ENCODE data around the gene PARVB. TPM values are rescaled to one million over a fixed set of nuclear protein-coding genes. Genes with fewer than 3 reads are reported as not detected.

Gene PARVB
- total and polyA plus RNA-seq, 9 of the 15 experiments (the other 6 are each of a cell fraction or from before 2014, with no cell fraction given): 1.1 to 59.2 (median 29.2) TPM

GRCh38 chr22:44187652-44188230, 163.6 kb downstream of the PARVB start:
- FAIRE-seq: no peak
- ChIA-PET CTCF (ENCODE audit: low intra/inter-chr PET ratio) (no interaction called here), POLR2A (no interaction called here)
- intact Hi-C loops (cut with micrococcal nuclease): no loop called here
- H3K4me2 ChIP-seq (ENCODE audit: insufficient read depth, low read length): no peak overlapping the region
- H4K20me1 ChIP-seq (replicated peaks; ENCODE audit: control insufficient read depth, insufficient read depth, low read length): 0 out of 2 replicates have a peak, but pooled peaks cover 4% of the 10 kb centered on the region
- no peak for DNase-seq (ENCODE audit: extremely low read depth in 1 of 4, low spot score in 3 of 4)
- H3K9me1 ChIP-seq (ENCODE audit: control insufficient read depth, insufficient read depth, low read length): no peaks in the 10 kb centered on the region
- ATAC-seq: no peak
- in situ Hi-C loops (cut with MboI): no loop called here
- TF ChIP-seq, protein P1, sequence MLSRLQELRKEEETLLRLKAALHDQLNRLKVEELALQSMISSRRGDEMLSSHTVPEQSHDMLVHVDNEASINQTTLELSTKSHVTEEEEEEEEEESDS (CRISPR knock-in tag; IDR thresholded peaks at IDR 0.05): no peak
- TF ChIP-seq ZNF165 (CRISPR knock-in tag; IDR thresholded peaks at IDR 0.05; ENCODE audit: borderline replicate concordance) (no peak), CHD1 (IDR thresholded peaks at IDR 0.05; ENCODE audit: low read length) (no peak), ETV5 (CRISPR knock-in tag; IDR thresholded peaks at IDR 0.05; ENCODE audit: low read depth) (no peak), RBM39 (optimal IDR thresholded peaks at IDR 0.05; ENCODE audit: low read depth, low read length) (no peak), MTF1 (CRISPR knock-in tag; IDR thresholded peaks at IDR 0.05; ENCODE audit: borderline replicate concordance) (no peak), SMARCE1 (IDR thresholded peaks at IDR 0.05) (no peak), NFE2L1 (tag; IDR thresholded peaks at IDR 0.05; ENCODE audit: borderline replicate concordance, low read depth) (no peak), KDM1A (IDR thresholded peaks at IDR 0.05) (no peak), NCOA6 (IDR thresholded peaks at IDR 0.05) (no peak), CC2D1A (IDR thresholded peaks at IDR 0.05) (no peak), ASH1L (IDR thresholded peaks at IDR 0.05; ENCODE audit: borderline replicate concordance, low read depth, partially characterized antibody) (no peak), TEAD1 (CRISPR knock-in tag; IDR thresholded peaks at IDR 0.05) (no peak), ZNF197 (CRISPR knock-in tag; IDR thresholded peaks at IDR 0.05; ENCODE audit: low read depth) (no peak)
- TF ChIP-seq, protein P2, sequence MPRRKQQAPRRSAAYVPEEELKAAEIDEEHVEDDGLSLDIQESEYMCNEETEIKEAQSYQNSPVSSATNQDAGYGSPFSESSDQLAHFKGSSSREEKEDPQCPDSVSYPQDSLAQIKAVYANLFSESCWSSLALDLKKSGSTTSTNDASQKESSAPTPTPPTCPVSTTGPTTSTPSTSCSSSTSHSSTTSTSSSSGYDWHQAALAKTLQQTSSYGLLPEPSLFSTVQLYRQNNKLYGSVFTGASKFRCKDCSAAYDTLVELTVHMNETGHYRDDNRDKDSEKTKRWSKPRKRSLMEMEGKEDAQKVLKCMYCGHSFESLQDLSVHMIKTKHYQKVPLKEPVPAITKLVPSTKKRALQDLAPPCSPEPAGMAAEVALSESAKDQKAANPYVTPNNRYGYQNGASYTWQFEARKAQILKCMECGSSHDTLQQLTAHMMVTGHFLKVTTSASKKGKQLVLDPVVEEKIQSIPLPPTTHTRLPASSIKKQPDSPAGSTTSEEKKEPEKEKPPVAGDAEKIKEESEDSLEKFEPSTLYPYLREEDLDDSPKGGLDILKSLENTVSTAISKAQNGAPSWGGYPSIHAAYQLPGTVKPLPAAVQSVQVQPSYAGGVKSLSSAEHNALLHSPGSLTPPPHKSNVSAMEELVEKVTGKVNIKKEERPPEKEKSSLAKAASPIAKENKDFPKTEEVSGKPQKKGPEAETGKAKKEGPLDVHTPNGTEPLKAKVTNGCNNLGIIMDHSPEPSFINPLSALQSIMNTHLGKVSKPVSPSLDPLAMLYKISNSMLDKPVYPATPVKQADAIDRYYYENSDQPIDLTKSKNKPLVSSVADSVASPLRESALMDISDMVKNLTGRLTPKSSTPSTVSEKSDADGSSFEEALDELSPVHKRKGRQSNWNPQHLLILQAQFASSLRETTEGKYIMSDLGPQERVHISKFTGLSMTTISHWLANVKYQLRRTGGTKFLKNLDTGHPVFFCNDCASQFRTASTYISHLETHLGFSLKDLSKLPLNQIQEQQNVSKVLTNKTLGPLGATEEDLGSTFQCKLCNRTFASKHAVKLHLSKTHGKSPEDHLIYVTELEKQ (CRISPR knock-in tag; IDR thresholded peaks at IDR 0.05): no peak
- H3K4me3 ChIP-seq: no peak overlapping the region
- H3K36me3 ChIP-seq (ENCODE audit: control insufficient read depth, insufficient read depth, low read length): no peaks in the 10 kb centered on the region
- H3K4me1 ChIP-seq (replicated peaks in 1 of 2; ENCODE audit: control insufficient read depth in 2 of 2, insufficient read depth in 2 of 2, low read length in 2 of 2): peaks cover 0 to 10% of the 10 kb centered on the region in 2 experiments; a peak in 2 of 5 replicates
- no peak overlapping the region for H2AFZ ChIP-seq (ENCODE audit: low read depth, low read length)
- WGBS (ENCODE audit: insufficient coverage, low coverage, missing lambda C conversion rate): 0% methylated on average over 1 of the region's 12 CpGs
- H3K9ac ChIP-seq (ENCODE audit: insufficient read depth in 1 of 2, low read depth in 2 of 2, low read length in 2 of 2): no peak overlapping the region
- no peaks in the 10 kb centered on the region for H3K79me2 ChIP-seq (ENCODE audit: control insufficient read depth, insufficient read depth, low read length)
- no peak overlapping the region for H3K27ac ChIP-seq (ENCODE audit: extremely low read depth, low read depth, low read length)
- no peaks in the 10 kb centered on the region for H3K9me3 ChIP-seq (replicated peaks; ENCODE audit: control insufficient read depth, insufficient read depth, low read depth, low read length)
- peaks cover 6 to 27% of the 10 kb centered on the region in 2 experiments; a peak in 4 of 5 replicates for H3K27me3 ChIP-seq (ENCODE audit: control insufficient read depth in 2 of 2, insufficient read depth in 2 of 2, low read length in 2 of 2)
- BruUV-seq (replicated peaks): no TSS peak
